Uterus (tissue), 4 donors: ENCODE results near the gene GPRC5C. TPM values are rescaled to one million over a fixed set of nuclear protein-coding genes. Genes with fewer than 3 reads are reported as not detected.

Experiments
- DNase-seq, 2 donors: peaks; one replicate each; pipeline ENCODE4 v3.0.0-alpha.2; 2019 to 2020
- H3K27ac ChIP-seq, 2 donors: fragments of 200-600 bp; sonication (generic); 1 replicate in 1 of 2; 2 replicates in 1 of 2; pipeline ENCODE4 v1.5.1; 2016 to 2018
- H3K27me3 ChIP-seq, 2 donors: fragments of 200-600 bp; sonication (generic); one replicate each; pipeline ENCODE4 v1.5.1; 2018 to 2019; ENCODE audit warnings: control low read depth in 1 of 2
- H3K36me3 ChIP-seq, 2 donors: fragments of 200-600 bp; sonication (generic); one replicate each; pipeline ENCODE4 v1.5.1; 2019; ENCODE audit warnings: control low read depth in 1 of 2
- H3K4me1 ChIP-seq, 2 donors: fragments of 200-600 bp; sonication (generic); one replicate each; pipeline ENCODE4 v1.5.1; 2018 to 2019; ENCODE audit warnings: control low read depth in 1 of 2
- H3K4me3 ChIP-seq, 2 donors: fragments of 200-600 bp; sonication (generic); 1 replicate in 1 of 2; 2 replicates in 1 of 2; pipeline ENCODE4 v1.5.1; 2018 to 2019; ENCODE audit warnings: mild to moderate bottlenecking in 1 of 2
- H3K9me3 ChIP-seq, 2 donors: fragments of 200-600 bp; sonication (generic); one replicate each; pipeline ENCODE4 v1.5.1; 2019; ENCODE audit warnings: control low read depth in 1 of 2
- POLR2A ChIP-seq, 2 donors: fragments of 450-650 bp; IDR thresholded peaks; one replicate each; pipeline ENCODE4 v1.6.1; 2016; ENCODE audit warnings: antibody characterized with exemption in 2 of 2, mild to moderate bottlenecking in 1 of 2, moderate library complexity in 1 of 2
- intact Hi-C: fragments of 100-400 bp; cut with DNase I; formaldehyde crosslinking; loops from one replicate; pipeline ENCODE4 v1.15.1; 2023; ENCODE audit warnings: low total_unique reads
- total RNA-seq, 4 donors: library from RNA; depleted of rRNA in 3 of 4; stranded (reverse); fragments of >200 nt in 3 of 4; gene quantifications; one replicate each; pipeline versions ENCODE4 v1.1.0 to v1.2.4, GENCODE V29; 2014 to 2023
- TF ChIP-seq, protein P1 (sequence below), 4 experiments: fragments of 200-600 bp in 2 of 4; fragments of 450-650 bp in 2 of 4; sonication (generic) in 2 of 4; IDR thresholded peaks; one replicate each; pipeline ENCODE4 v1.5.1; 2016 to 2019; ENCODE audit warnings: antibody characterized with exemption in 4 of 4, mild to moderate bottlenecking in 2 of 4, moderate library complexity in 1 of 4
- donor health status: DM: yes; HTN: yes; CAD: no.

Gene GPRC5C
- total RNA-seq, 4 donors from 2014 or later, result 2.8 to 56.8 (median 27.6) TPM

DNA sequence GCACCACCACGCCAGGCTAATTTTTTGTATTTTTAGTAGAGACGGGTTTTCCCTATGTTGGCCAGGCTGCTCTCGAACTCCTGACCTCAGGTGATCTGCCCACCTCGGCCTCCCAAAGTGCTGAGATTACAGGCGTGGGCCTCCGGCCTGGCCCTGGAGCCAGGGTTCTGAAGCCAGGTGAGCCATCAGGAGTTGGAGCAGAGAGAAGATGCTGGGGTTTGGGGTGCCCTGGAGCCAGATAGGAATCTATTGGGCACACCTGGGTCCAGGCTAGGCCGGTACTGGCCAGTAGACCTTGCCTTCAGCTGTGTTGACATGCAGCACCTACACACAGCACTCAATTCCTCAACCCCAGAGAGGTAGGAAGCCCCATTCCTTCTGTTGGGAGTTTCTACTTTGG, 29.1 kb downstream of the GPRC5C start:
- Histone ChIP-seq H3K36me3 (no peaks in the 10 kb centered on the region), H3K27me3 (no peaks in the 10 kb centered on the region), H3K27ac (no peak overlapping the region), H3K9me3 (no peaks in the 10 kb centered on the region), H3K4me1 (no peaks in the 10 kb centered on the region), H3K4me3 (no peak overlapping the region)
- no peak for DNase-seq
- TF ChIP-seq, protein P1, sequence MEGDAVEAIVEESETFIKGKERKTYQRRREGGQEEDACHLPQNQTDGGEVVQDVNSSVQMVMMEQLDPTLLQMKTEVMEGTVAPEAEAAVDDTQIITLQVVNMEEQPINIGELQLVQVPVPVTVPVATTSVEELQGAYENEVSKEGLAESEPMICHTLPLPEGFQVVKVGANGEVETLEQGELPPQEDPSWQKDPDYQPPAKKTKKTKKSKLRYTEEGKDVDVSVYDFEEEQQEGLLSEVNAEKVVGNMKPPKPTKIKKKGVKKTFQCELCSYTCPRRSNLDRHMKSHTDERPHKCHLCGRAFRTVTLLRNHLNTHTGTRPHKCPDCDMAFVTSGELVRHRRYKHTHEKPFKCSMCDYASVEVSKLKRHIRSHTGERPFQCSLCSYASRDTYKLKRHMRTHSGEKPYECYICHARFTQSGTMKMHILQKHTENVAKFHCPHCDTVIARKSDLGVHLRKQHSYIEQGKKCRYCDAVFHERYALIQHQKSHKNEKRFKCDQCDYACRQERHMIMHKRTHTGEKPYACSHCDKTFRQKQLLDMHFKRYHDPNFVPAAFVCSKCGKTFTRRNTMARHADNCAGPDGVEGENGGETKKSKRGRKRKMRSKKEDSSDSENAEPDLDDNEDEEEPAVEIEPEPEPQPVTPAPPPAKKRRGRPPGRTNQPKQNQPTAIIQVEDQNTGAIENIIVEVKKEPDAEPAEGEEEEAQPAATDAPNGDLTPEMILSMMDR (IDR thresholded peaks at IDR 0.05), result no peak
- no peak for TF ChIP-seq POLR2A (IDR thresholded peaks at IDR 0.05)
- intact Hi-C loops, result no loop called here

DNA sequence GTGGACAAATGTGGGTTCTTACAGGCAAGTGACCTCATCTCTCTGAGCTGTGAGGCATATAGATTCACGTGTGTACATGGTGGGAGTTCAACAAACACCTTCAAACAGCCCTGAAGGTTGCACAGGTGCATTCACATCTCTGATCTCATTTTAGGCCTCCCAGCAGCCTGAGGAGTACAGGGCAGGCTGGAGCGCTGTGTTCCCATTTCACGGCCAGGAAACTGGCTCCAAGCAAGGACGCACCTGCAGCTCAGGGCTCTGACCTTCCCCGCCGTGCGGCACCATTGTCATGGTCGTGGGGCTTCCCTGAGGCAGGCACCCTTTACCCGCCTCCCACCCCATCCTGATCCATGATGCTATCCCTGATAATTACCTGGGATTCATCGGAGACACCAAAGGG, 29.7 kb downstream of the GPRC5C start:
- no peak overlapping the region for H3K27ac ChIP-seq
- no peaks in the 10 kb centered on the region for H3K27me3 ChIP-seq
- no peak for TF ChIP-seq POLR2A (IDR thresholded peaks at IDR 0.05)
- TF ChIP-seq, protein P1 (IDR thresholded peaks at IDR 0.05), result no peak
- intact Hi-C loops, result no loop called here
- H3K4me3 ChIP-seq, result no peak overlapping the region
- H3K9me3 ChIP-seq, result no peaks in the 10 kb centered on the region
- H3K4me1 ChIP-seq, result no peaks in the 10 kb centered on the region
- DNase-seq, result no peak
- no peaks in the 10 kb centered on the region for H3K36me3 ChIP-seq

DNA sequence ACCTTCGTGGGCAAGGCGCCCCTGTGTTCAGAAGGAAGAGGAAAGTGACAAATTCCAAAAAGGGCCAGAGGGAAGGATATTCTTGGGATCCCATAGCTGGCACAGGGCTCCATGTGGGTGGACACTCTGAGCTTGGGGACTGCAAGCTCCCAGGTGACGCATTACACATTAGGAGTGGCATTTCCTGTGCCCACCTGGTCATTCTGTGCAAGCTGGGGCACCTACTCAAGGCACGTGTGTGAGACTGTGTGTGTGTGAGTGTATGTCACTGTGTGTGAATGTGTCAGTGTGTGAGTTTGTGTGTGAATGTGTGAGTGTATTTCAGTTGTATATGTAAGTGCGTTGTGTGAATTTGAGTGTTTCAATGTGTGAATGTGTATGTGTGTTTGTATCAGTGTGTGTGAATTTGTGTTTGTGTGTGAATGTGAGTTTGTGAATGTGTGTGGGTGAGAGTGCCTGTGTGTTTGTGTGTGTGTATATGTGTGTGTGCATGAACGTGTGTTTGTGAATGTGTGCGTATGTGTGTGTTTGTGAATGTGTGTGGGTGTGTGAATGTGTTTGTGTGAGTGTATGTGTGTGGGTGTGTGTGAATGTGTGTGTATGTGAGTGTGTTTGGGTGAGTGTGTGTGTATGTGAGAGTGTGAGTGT, 33.0 kb downstream of the GPRC5C start:
- Histone ChIP-seq H3K27me3 (no peaks in the 10 kb centered on the region), H3K27ac (no peak overlapping the region)
- no peak for DNase-seq

DNA sequence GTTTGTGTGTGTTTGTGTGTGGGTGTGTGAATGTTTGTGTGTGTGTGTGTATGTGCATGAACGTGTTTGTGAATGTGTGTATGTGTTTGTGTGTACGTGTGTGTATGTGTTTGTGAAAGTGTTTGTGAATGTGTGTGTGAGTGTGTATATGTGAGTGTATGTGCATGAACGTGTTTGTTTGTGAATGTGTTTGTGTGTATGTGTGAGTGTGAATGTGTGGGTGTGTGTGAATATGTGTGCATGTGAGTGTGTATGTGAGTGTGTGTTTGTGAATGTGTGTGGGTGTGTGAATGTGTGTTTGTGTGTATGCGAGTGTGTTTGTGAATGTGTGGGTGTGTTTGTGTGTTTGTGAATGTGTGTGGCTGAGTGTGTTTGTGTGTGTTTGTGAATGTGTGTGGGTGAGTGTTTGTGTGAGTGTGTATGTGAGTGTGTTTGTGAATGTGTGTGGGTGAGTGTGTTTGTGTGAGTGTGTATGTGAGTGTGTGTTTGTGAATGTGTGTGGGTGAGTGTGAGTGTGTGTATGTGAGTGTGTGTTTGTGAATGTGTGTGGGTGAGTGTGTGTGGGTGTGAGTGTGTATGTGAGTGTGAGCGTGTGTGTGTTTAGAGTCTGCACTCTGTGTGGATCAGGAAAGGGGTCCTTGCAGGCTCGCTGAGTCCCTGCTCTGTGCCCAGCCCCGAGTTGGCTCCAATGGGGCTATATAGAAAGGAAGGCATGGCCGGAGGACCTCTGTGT, 33.7 kb downstream of the GPRC5C start:
- H3K36me3 ChIP-seq, result no peaks in the 10 kb centered on the region
- intact Hi-C loops, result no loop called here
- H3K27me3 ChIP-seq, result no peaks in the 10 kb centered on the region
- DNase-seq, result no peak
- no peaks in the 10 kb centered on the region for H3K4me1 ChIP-seq
- H3K9me3 ChIP-seq, result no peaks in the 10 kb centered on the region
- no peak overlapping the region for H3K27ac ChIP-seq
- no peak overlapping the region for H3K4me3 ChIP-seq
- no peak for TF ChIP-seq POLR2A (IDR thresholded peaks at IDR 0.05)
- TF ChIP-seq, protein P1 (IDR thresholded peaks at IDR 0.05), result no peak

More for the DNA sequence above, 33.0 kb downstream of the GPRC5C start:
- intact Hi-C loops, result no loop called here
- no peaks in the 10 kb centered on the region for H3K4me1 ChIP-seq
- no peaks in the 10 kb centered on the region for H3K36me3 ChIP-seq
- H3K4me3 ChIP-seq, result no peak overlapping the region
- no peaks in the 10 kb centered on the region for H3K9me3 ChIP-seq
- no peak for TF ChIP-seq POLR2A (IDR thresholded peaks at IDR 0.05)
- TF ChIP-seq, protein P1 (IDR thresholded peaks at IDR 0.05), result no peak

DNA sequence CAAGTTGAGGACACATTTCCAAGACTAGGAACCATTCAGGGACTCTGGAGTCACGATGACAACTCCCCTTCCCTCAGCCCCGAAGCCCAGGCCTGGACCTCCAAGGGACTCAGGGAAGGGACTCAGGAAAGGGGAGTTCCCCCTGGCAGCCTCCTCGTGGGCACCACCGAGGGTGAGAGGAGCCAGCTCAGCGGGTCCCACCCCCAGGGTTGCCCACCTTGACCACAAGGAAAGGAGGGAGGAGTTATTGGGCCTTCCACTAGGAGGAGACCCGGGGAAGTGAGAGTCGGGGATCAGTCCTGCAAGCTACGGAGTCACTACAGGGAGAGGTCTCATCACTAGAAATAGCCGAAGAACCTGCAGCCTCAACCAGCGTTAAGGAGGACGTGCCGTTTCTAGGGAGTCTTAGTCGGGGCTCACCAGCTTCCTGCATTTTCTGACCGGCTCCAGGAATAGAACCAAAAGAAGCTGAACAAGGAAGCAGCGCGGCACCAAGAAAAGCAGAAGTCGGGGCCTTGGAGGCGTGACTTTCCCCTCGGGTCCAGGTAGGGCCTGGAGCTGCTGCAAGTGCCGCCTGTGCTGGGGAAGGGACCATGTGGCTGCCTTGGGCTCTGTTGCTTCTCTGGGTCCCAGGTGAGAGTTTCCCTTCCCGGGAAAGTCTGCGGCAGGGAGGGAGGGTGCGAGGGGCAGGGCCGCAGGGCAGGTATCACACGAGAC, 34.4 kb downstream of the GPRC5C start, which contains the start of gene CD300A:
Gene CD300A (plus strand): TSS at position 524 of the 717 bp plus-strand sequence. CDS start 70 bp downstream, at position 594.
- no peaks in the 10 kb centered on the region for H3K4me1 ChIP-seq
- DNase-seq, result no peak
- intact Hi-C loops, result no loop called here
- H3K36me3 ChIP-seq, result no peaks in the 10 kb centered on the region
- H3K4me3 ChIP-seq, result no peak within 1 kb of the TSS
- no peaks in the 10 kb centered on the region for H3K9me3 ChIP-seq
- TF ChIP-seq, protein P1 (IDR thresholded peaks at IDR 0.05), result no peak
- TF ChIP-seq POLR2A (IDR thresholded peaks at IDR 0.05), result no peak
- H3K27ac ChIP-seq, result no peak within 1 kb of the TSS
- H3K27me3 ChIP-seq, result no peaks in the 10 kb centered on the region
